ENCODE results near the gene SPEN.

DNA sequence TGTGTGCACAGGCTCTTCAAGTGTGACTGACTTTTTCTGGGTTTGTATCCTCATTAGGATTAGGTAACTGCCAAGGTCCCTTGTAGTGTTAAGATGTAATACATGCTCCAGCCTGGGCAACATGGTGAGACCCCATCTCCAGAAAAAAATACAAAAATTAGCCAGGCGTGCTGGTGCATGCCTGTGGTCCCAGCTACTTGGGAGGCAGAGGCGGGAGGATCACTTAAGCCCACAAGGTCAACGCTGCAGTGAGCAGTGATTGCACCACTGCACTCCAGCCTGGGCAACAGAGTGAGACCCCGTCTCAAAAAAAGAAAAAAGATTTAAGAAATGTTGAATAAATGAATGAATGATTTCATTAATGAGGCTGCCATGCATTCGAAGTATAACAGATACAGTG is 113.3 kb downstream of the SPEN start:
- TF ChIP-seq, protein P1, sequence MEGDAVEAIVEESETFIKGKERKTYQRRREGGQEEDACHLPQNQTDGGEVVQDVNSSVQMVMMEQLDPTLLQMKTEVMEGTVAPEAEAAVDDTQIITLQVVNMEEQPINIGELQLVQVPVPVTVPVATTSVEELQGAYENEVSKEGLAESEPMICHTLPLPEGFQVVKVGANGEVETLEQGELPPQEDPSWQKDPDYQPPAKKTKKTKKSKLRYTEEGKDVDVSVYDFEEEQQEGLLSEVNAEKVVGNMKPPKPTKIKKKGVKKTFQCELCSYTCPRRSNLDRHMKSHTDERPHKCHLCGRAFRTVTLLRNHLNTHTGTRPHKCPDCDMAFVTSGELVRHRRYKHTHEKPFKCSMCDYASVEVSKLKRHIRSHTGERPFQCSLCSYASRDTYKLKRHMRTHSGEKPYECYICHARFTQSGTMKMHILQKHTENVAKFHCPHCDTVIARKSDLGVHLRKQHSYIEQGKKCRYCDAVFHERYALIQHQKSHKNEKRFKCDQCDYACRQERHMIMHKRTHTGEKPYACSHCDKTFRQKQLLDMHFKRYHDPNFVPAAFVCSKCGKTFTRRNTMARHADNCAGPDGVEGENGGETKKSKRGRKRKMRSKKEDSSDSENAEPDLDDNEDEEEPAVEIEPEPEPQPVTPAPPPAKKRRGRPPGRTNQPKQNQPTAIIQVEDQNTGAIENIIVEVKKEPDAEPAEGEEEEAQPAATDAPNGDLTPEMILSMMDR (IDR thresholded peaks at IDR 0.05; ENCODE audit: poor library complexity, severe bottlenecking) = no peak
- no peak for TF ChIP-seq POLR2AphosphoS5 (IDR thresholded peaks at IDR 0.05)
- TF ChIP-seq EZH2 (IDR thresholded peaks at IDR 0.05; ENCODE audit: borderline replicate concordance, insufficient read depth, low read length, poor library complexity, severe bottlenecking) = no peak
- no peak for TF ChIP-seq RAD21 (conservative IDR thresholded peaks at IDR 0.05)
- TF ChIP-seq TAF1 (IDR thresholded peaks at IDR 0.05; ENCODE audit: low read depth) = no peak
- TF ChIP-seq, protein P2, sequence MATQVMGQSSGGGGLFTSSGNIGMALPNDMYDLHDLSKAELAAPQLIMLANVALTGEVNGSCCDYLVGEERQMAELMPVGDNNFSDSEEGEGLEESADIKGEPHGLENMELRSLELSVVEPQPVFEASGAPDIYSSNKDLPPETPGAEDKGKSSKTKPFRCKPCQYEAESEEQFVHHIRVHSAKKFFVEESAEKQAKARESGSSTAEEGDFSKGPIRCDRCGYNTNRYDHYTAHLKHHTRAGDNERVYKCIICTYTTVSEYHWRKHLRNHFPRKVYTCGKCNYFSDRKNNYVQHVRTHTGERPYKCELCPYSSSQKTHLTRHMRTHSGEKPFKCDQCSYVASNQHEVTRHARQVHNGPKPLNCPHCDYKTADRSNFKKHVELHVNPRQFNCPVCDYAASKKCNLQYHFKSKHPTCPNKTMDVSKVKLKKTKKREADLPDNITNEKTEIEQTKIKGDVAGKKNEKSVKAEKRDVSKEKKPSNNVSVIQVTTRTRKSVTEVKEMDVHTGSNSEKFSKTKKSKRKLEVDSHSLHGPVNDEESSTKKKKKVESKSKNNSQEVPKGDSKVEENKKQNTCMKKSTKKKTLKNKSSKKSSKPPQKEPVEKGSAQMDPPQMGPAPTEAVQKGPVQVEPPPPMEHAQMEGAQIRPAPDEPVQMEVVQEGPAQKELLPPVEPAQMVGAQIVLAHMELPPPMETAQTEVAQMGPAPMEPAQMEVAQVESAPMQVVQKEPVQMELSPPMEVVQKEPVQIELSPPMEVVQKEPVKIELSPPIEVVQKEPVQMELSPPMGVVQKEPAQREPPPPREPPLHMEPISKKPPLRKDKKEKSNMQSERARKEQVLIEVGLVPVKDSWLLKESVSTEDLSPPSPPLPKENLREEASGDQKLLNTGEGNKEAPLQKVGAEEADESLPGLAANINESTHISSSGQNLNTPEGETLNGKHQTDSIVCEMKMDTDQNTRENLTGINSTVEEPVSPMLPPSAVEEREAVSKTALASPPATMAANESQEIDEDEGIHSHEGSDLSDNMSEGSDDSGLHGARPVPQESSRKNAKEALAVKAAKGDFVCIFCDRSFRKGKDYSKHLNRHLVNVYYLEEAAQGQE (IDR thresholded peaks at IDR 0.05; ENCODE audit: borderline replicate concordance) = no peak

All from neural cell (in vitro differentiated cells).